NOMO-1 treated with DMSO at 0.1 percent for 48 hours (cell line): ENCODE measurements around the gene TSSC4.

Experiments used
- DNase-seq: peaks from one replicate; lab custom pipeline; 2025; ENCODE audit not compliant: unreplicated experiment; lab: John Stamatoyannopoulos, UW

The TSSC4 gene

GRCh38 chr11:2368851-2369180, 31.7 kb upstream of the TSSC4 start:
- DNase-seq = no peak

- no peak for DNase-seq
Measured at GRCh38 chr11:2369320-2369719, 31.2 kb upstream of the TSSC4 start.

DNA sequence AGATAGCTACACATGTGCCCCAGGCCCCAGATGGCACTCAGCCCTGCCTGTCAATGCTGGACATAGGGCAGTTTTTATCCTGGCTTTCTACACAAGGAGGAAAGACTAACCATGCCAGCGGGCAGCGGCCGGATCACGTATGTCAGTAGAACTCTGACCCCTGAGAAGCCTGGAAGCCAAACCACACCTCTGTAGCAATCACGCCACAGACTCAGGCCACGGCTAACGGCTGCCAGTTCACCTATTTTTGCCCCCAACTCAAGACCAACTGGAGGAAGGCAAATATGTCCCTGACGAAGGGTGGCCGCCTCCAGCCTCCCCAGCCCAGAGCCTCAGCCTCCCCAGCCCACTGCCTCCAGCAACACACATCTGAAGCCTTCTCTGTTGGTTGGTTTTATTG, 30.7 kb upstream of the TSSC4 start:
- DNase-seq = no peak

- no peak for DNase-seq
Measured at GRCh38 chr11:2374456-2375201, 25.9 kb upstream of the TSSC4 start.

DNA sequence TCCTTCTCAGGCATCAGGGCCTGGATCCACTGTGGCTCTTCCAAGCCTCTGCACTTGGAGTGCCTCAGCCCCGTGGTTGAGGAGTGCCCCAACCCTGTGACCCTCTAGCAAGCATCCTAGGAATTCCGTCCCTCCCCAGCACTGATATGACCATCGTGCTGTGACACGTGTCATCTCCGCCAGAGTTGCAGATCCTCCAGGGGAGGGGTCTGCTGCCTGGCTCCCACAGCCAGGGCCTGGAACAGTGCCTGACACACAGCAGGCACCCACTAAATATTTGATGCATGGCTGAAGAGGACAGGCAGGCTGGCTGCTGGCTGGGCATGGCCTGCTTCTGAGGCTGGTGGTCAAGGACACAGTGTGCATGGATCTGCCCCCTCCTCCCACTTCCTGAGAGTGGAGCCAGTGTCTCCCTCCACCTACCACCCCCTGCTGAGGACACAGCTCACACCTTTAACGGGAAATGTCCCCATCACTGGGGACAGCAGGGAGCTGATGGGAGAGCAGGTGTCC, 25.2 kb upstream of the TSSC4 start:
- DNase-seq = no peak

DNA sequence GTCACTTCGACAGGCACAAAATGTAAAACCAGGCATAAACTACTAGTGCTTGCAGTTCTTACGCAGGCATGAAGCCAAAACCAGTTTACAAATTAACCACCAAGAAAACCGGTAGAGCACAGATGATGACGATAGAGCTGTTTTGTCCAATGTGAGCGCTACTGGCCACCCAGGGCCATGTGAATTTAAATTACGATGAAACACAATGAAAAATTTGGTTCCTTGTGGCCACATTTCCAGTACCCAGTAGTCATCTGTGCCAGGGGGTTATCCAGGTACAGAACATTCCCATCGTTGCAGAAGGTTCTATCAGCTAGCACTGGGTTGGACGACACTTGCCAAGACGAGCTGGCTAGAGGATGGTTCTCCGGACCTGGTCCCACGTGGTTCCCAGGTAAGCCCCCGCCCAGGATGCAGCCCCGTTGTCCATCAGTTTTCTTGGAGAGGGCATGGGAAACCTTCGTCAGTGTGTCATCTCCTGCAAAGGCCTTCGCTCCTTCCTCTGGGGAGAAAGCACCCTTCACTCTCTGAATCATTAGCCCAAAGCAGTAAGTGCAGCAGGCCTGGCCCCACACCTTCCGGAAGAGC, 24.5 kb upstream of the TSSC4 start:
- DNase-seq = no peak

- no peak for DNase-seq
Measured at GRCh38 chr11:2376751-2377451, 23.6 kb upstream of the TSSC4 start, which contains the start of gene CD81. CD81 (plus strand) TSS chr11:2377310; CDS start chr11:2377550, 240 bp downstream.

GRCh38 chr11:2377511-2378443, 22.8 kb upstream of the TSSC4 start:
- peak; percentile 23 for DNase-seq

DNA sequence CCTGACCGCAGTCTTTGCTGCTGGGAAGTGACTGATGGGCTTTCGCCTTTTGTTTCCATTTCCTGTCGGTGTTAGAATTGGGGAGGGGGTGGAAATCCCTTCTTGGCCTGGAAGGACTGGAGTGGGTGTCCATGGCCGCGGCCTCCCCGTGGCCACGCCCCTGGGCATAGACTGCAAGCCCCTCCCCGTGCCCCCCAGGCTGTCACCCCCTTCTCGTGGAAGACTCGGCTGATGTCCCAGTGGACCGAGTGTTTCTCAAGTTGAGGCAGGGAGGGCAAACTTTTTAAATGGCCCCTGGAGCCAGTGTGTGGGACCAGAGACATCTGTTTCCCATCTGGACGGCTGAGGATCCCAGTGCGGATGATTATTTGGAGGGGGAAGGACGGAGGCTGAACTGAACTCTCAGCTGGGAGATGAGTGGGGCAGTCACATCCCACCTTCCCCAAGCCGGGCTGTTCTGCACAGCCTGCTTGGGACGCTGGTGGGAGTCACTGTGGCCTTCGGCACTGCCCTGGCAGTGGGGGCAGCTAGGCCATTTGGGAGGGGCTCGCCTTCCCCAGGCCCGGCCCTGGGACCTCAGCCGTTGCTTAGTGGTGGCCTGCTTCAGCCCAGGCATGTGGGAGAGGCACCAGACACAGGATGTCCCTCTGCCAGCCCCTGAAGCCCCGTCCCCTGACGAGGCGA, 21.9 kb upstream of the TSSC4 start:
- no peak for DNase-seq

DNA sequence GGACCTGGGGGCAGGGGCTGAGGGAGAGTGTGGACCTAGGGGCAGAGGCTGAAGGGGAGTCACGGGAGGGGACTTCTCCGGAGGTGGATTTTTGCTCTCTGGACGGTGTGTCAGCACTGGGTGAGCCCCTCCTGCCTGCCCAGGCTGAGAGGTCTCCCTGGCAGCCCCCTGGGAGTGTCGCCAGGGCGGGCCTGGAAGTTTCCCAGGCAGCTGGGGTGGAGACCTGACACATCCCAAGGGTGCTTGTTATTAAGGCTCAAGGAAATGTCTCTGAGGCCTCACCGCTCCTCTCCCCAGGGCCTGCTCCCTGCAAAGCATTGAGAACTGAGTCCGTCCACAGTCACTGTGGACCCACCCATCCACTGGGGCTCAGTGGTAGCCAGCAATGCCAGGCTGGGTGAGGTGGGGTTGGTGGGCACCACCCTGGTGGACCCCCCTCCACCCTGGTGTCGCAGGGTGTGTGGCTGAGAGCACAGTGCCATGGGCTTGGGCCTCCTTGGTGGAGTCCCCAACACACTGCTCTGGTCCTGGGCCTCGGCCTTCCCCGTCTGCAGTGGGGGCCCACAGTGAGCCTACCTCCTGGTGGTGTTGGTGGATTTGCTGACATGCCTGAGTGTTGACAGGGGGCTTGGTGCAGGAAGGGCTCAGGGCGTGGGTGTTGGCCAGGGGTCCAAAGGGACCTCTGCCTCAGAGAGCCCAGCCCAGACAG, 20.9 kb upstream of the TSSC4 start:
- no peak for DNase-seq

- DNase-seq = no peak
Measured at GRCh38 chr11:2380396-2380795, 20.2 kb upstream of the TSSC4 start.

DNA sequence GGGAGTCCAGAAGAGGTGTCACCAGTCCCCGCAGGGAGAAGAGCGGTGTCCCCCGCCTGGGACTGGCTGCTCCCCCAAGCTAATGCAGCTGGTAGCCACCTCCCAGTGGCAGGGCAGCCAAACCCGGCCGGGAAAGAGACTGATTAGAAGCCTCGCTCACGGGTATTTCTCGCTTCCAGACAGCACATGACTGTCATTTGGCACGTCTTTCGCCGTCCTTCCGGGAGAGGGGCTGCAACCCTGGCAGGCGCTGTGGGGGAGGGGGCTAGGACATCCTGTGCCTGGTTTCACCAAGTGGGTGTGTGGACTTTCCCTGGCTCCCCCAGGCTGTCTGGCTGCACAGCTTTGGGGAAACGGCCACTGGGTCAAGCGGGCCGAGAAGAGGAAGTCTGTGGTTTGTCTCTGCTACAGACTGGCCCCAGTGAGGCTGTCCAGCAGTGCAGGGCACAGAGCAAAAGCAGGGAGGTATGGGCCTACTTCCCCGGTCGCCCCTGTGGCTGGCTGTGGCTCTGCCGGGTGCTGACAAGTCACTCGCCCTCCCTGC, 19.7 kb upstream of the TSSC4 start:
- DNase-seq = peak; percentile 56

GRCh38 chr11:2381494-2382128, 18.9 kb upstream of the TSSC4 start:
- no peak for DNase-seq

DNA sequence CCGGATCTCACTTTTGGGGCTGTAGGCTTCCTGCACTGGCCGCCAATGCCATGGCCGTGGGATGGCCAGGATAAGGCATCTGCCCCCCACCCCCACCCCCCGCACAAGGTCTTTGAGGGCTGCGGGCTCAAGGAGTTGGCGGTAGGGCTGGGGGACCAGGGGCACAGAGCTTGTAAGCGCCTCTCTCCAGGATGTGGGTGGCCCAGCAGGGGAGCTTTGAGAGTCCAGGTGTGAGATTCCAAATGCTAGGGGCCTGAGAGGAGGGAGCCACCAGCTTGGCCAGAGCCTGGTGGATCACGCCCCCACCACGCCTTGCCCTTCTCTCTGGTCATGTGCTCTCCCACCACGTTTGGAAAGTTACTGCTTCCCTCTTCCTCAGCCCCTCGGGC, 18.4 kb upstream of the TSSC4 start:
- DNase-seq = no peak

- peak; percentile 20 for DNase-seq
Measured at GRCh38 chr11:2382936-2383851, 17.4 kb upstream of the TSSC4 start.

DNA sequence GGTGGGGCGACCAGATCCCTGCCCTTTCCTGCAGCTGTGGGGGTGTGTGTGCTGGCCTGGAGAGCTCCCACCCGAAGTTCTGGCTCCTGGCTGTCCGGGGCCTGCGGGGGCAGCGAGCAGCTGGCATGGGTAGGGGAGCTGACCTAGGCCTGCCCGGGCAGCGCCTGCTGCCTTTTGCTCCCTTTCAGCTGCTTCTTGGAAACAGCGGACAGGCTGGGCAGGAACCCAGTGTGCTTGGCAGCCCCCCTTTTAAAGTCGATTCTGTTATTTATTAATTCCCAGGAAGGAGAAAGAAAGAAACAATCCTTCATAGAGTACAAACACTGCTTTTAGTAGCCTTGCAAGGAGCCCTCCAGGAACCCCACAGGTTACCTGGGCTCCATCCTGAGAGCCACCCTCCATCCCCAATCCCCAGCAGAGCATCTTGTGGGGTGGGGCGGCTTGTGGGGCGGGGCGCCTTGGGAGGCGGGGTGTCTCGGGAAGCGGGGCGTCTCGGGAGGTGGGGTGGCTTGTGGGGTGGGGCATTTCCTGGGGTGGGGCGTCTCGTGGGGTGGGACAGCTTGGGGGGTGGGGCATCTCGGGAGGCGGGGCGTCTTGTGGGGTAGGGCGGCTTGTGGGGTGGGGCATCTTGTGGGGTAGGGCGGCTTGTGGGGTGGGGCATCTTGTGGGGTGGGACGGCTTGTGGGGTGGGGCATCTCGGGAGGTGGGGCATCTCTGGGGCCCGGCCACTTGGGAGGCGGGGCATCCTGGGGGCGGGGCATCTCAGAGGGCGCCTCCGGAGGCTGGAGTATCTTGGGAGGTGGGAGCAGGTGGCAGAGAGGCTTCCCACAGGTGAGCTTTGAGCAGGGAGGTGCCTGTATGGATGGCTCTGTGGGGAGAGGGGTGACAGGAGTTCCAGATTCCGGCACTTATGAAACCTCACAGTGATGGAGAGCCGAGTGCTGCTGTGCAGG, 16.4 kb upstream of the TSSC4 start:
- no peak for DNase-seq
